NOMO-1 treated with dmso at 0.1 percent for 144 hours (cell line): ENCODE measurements around the gene DOLPP1.
A peak's percentile ranks its signal among the peaks of the same experiment; 100 is the strongest.

ENCODE experiments used
- DNase-seq: peaks from one replicate; lab custom pipeline; 2025; ENCODE audit not compliant: unreplicated experiment; lab: John Stamatoyannopoulos, UW

Gene DOLPP1

GRCh38 chr9:129063061-129063460, 17.9 kb upstream of the DOLPP1 start:
- no peak for DNase-seq

- no peak for DNase-seq
Measured at GRCh38 chr9:129064499-129064908, 16.4 kb upstream of the DOLPP1 start.

- no peak for DNase-seq
Measured at GRCh38 chr9:129068110-129068509, 12.8 kb upstream of the DOLPP1 start.

GRCh38 chr9:129068990-129069861, 11.7 kb upstream of the DOLPP1 start:
- DNase-seq: peak; percentile 76

- no peak for DNase-seq
Measured at GRCh38 chr9:129069862-129070641, 10.9 kb upstream of the DOLPP1 start.

- no peak for DNase-seq
Measured at GRCh38 chr9:129070696-129071525, 10.0 kb upstream of the DOLPP1 start.

GRCh38 chr9:129071526-129072126, 9.3 kb upstream of the DOLPP1 start:
- no peak for DNase-seq

GRCh38 chr9:129072171-129072570, 8.7 kb upstream of the DOLPP1 start:
- no peak for DNase-seq

- no peak for DNase-seq
Measured at GRCh38 chr9:129073404-129073803, 7.5 kb upstream of the DOLPP1 start.

- no peak for DNase-seq
Measured at GRCh38 chr9:129074106-129074505, 6.8 kb upstream of the DOLPP1 start.

- no peak for DNase-seq
Measured at GRCh38 chr9:129075996-129076639, 4.8 kb upstream of the DOLPP1 start.

- DNase-seq: no peak
Measured at GRCh38 chr9:129076640-129077037, 4.3 kb upstream of the DOLPP1 start.

- DNase-seq: no peak
Measured at GRCh38 chr9:129077236-129077635, 3.7 kb upstream of the DOLPP1 start.

- DNase-seq: no peak
Measured at GRCh38 chr9:129078691-129079503, 2.0 kb upstream of the DOLPP1 start.

GRCh38 chr9:129079829-129080228, 1.1 kb upstream of the DOLPP1 start:
- DNase-seq: no peak

- DNase-seq: no peak
Measured at GRCh38 chr9:129080298-129080600, 662 bp upstream of the DOLPP1 start.

GRCh38 chr9:129081388-129081904, 535 bp downstream of the DOLPP1 start:
- DNase-seq: no peak

- no peak for DNase-seq
Measured at GRCh38 chr9:129084087-129084486, 3.2 kb downstream of the DOLPP1 start.

GRCh38 chr9:129089246-129089645, 8.3 kb downstream of the DOLPP1 start:
- DNase-seq: no peak
